Measurements from ENCODE around the gene TRIM23.
A peak's percentile ranks its signal among the peaks of the same experiment; 100 is the strongest.

Gene TRIM23

DNA sequence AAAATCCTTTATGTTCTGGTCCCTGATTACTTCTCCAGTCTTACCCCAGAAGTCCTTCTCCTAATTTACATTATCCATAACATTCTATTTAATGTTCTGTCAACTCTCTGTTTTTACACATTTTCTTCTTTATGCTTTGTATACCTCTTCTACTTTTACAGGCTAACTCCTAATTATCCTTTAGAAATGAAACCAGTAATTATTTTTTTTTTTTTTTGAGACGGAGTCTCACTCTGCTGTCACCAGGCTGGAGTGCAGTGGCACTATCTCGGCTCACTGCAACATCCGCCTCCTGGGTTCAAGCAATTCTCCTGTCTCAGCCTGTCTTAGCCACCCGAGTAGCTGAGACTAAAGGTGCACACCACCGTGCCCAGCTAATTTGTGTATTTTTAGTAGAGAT lies 70.2 kb downstream of the TRIM23 start:
- DNase-seq, result no peak
- WGBS (ENCODE audit: extremely low coverage, insufficient coverage, low lambda C conversion rate), result no CpG with 5 or more reads among the region's 5 CpGs
- Histone ChIP-seq H3K79me1 (ENCODE audit: low read length) (no peaks in the 10 kb centered on the region), H3K4ac (ENCODE audit: low read depth, low read length) (no peak overlapping the region), H3K79me2 (ENCODE audit: control insufficient read depth, insufficient read depth, low read length) (no peaks in the 10 kb centered on the region), H4K8ac (ENCODE audit: low read depth, low read length) (no peak overlapping the region), H3K9ac (ENCODE audit: low read length) (no peak overlapping the region), H3K56ac (ENCODE audit: low read length) (no peak overlapping the region), H3K27me3 (ENCODE audit: insufficient read depth, low read length, poor library complexity) (no peaks in the 10 kb centered on the region), H2BK5ac (ENCODE audit: low read length) (no peak overlapping the region), H3K4me2 (ENCODE audit: low read length) (no peak overlapping the region), H4K5ac (ENCODE audit: low read length) (no peak overlapping the region), H2AK5ac (ENCODE audit: low read length) (no peak overlapping the region), H3K4me1 (ENCODE audit: control insufficient read depth, low read depth, low read length) (no peaks in the 10 kb centered on the region), H3K4me3 (ENCODE audit: low read length) (no peak overlapping the region), H3K27ac (ENCODE audit: low read depth, low read length) (no peak overlapping the region), H3K23ac (ENCODE audit: low read length) (no peak overlapping the region), H2BK120ac (ENCODE audit: low read depth, low read length) (no peak overlapping the region), H3K18ac (ENCODE audit: low read length) (no peak overlapping the region), H2BK15ac (replicated peaks; ENCODE audit: low read depth) (no peak overlapping the region), H3K36me3 (ENCODE audit: control insufficient read depth, insufficient read depth, low read length) (peaks cover 4% of the 10 kb centered on the region)

DNA sequence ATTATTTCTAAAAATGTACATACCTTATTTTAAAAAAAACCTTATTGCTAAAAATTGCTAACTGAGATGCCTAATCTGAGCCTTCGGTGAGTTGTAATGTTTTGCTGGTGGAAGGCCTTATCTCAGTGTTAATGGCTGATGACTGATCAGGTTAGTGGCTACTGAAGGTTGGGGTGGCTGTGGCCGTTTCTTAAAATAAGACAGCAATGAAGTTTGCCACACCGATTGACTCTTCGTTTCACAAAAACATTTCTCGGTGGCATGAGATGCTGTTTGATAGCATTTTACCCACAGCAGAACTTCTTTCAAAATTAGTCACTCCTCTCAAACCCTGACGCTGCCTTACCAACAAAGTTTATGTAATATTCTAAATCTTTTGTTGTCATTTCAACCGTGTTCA lies 75.9 kb downstream of the TRIM23 start:
- H3K4me3 ChIP-seq (ENCODE audit: low read length), result no peak overlapping the region
- no peaks in the 10 kb centered on the region for H3K79me1 ChIP-seq (ENCODE audit: low read length)
- no peak overlapping the region for H3K23ac ChIP-seq (ENCODE audit: low read length)
- no CpG with 5 or more reads among the region's 7 CpGs for WGBS (ENCODE audit: extremely low coverage, insufficient coverage, low lambda C conversion rate)
- no peak overlapping the region for H3K27ac ChIP-seq (ENCODE audit: low read depth, low read length)
- H2BK120ac ChIP-seq (ENCODE audit: low read depth, low read length), result no peak overlapping the region
- H2AK5ac ChIP-seq (ENCODE audit: low read length), result no peak overlapping the region
- H3K56ac ChIP-seq (ENCODE audit: low read length), result no peak overlapping the region
- no peaks in the 10 kb centered on the region for H3K79me2 ChIP-seq (ENCODE audit: control insufficient read depth, insufficient read depth, low read length)
- no peak overlapping the region for H3K18ac ChIP-seq (ENCODE audit: low read length)
- H2BK15ac ChIP-seq (replicated peaks; ENCODE audit: low read depth), result no peak overlapping the region
- no peak overlapping the region for H3K9ac ChIP-seq (ENCODE audit: low read length)
- DNase-seq, result no peak
- no peak overlapping the region for H2BK5ac ChIP-seq (ENCODE audit: low read length)
- no peak overlapping the region for H4K5ac ChIP-seq (ENCODE audit: low read length)
- peaks cover 4% of the 10 kb centered on the region for H3K36me3 ChIP-seq (ENCODE audit: control insufficient read depth, insufficient read depth, low read length)
- H3K4ac ChIP-seq (ENCODE audit: low read depth, low read length), result no peak overlapping the region
- no peak overlapping the region for H4K8ac ChIP-seq (ENCODE audit: low read depth, low read length)
- H3K27me3 ChIP-seq (ENCODE audit: insufficient read depth, low read length, poor library complexity), result no peaks in the 10 kb centered on the region
- no peak overlapping the region for H3K4me2 ChIP-seq (ENCODE audit: low read length)
- H3K4me1 ChIP-seq (ENCODE audit: control insufficient read depth, low read depth, low read length), result no peaks in the 10 kb centered on the region

DNA sequence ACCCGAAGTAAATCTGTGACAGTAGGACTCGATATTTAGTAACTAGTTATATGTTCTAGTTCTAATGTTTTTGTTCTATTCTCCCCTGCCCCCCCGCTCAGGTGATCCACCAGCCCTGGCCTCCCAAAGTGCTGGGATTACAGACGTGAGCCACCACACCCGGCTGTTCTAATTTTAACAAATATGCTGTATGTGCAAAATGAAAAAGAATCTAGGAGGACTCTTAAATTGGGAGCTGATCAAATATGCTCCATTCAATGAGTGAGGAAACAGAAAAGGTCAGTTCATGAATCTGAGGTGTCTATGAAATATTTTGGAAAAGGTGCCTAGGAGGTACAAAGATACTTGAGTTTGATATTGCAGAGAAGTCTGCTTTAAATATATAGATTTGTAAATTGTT lies 78.0 kb downstream of the TRIM23 start:
- Histone ChIP-seq H3K27me3 (ENCODE audit: insufficient read depth, low read length, poor library complexity) (no peaks in the 10 kb centered on the region), H3K4me3 (ENCODE audit: low read length) (no peak overlapping the region), H2BK5ac (ENCODE audit: low read length) (no peak overlapping the region), H3K56ac (ENCODE audit: low read length) (no peak overlapping the region), H3K27ac (ENCODE audit: low read depth, low read length) (no peak overlapping the region), H3K23ac (ENCODE audit: low read length) (no peak overlapping the region), H2BK120ac (ENCODE audit: low read depth, low read length) (no peak overlapping the region), H3K79me2 (ENCODE audit: control insufficient read depth, insufficient read depth, low read length) (no peaks in the 10 kb centered on the region), H3K9ac (ENCODE audit: low read length) (no peak overlapping the region), H2BK15ac (replicated peaks; ENCODE audit: low read depth) (no peak overlapping the region), H4K5ac (ENCODE audit: low read length) (no peak overlapping the region), H3K4me2 (ENCODE audit: low read length) (no peak overlapping the region), H4K8ac (ENCODE audit: low read depth, low read length) (no peak overlapping the region), H3K79me1 (ENCODE audit: low read length) (no peaks in the 10 kb centered on the region), H2AK5ac (ENCODE audit: low read length) (no peak overlapping the region), H3K18ac (ENCODE audit: low read length) (no peak overlapping the region), H3K36me3 (ENCODE audit: control insufficient read depth, insufficient read depth, low read length) (peaks cover 4% of the 10 kb centered on the region), H3K4ac (ENCODE audit: low read depth, low read length) (no peak overlapping the region), H3K4me1 (ENCODE audit: control insufficient read depth, low read depth, low read length) (no peaks in the 10 kb centered on the region)
- no CpG with 5 or more reads among the region's 5 CpGs for WGBS (ENCODE audit: extremely low coverage, insufficient coverage, low lambda C conversion rate)
- DNase-seq, result no peak

DNA sequence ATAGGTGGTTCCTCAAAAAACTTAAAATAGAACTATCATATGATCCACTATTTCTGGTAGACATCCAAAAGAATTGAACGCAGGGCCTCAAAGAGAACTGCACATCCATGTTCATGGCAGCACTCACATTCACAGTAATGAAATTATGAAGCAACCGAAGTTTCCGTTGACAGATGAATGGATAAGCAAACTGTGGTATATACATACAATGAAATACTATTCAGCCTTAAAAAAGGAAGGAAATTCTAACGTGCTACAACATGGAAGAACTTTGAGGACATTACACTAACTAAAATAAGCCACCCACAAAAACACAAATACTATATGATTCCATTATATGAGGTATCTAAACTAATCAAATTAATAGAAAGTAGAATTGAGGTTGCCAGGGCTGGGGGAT lies 79.7 kb downstream of the TRIM23 start:
- Histone ChIP-seq H3K27me3 (ENCODE audit: insufficient read depth, low read length, poor library complexity) (no peaks in the 10 kb centered on the region), H4K8ac (ENCODE audit: low read depth, low read length) (no peak overlapping the region), H3K23ac (ENCODE audit: low read length) (no peak overlapping the region), H3K4me1 (ENCODE audit: control insufficient read depth, low read depth, low read length) (no peaks in the 10 kb centered on the region), H3K18ac (ENCODE audit: low read length) (no peak overlapping the region), H3K4ac (ENCODE audit: low read depth, low read length) (no peak overlapping the region), H3K27ac (ENCODE audit: low read depth, low read length) (no peak overlapping the region), H2AK5ac (ENCODE audit: low read length) (no peak overlapping the region), H2BK120ac (ENCODE audit: low read depth, low read length) (no peak overlapping the region), H3K56ac (ENCODE audit: low read length) (no peak overlapping the region), H3K79me1 (ENCODE audit: low read length) (no peaks in the 10 kb centered on the region), H4K5ac (ENCODE audit: low read length) (no peak overlapping the region), H2BK5ac (ENCODE audit: low read length) (no peak overlapping the region), H3K36me3 (ENCODE audit: control insufficient read depth, insufficient read depth, low read length) (peaks cover 4% of the 10 kb centered on the region), H2BK15ac (replicated peaks; ENCODE audit: low read depth) (no peak overlapping the region), H3K9ac (ENCODE audit: low read length) (no peak overlapping the region), H3K4me2 (ENCODE audit: low read length) (no peak overlapping the region), H3K79me2 (ENCODE audit: control insufficient read depth, insufficient read depth, low read length) (no peaks in the 10 kb centered on the region), H3K4me3 (ENCODE audit: low read length) (no peak overlapping the region)
- no CpG with 5 or more reads among the region's 4 CpGs for WGBS (ENCODE audit: extremely low coverage, insufficient coverage, low lambda C conversion rate)
- no peak for DNase-seq

DNA sequence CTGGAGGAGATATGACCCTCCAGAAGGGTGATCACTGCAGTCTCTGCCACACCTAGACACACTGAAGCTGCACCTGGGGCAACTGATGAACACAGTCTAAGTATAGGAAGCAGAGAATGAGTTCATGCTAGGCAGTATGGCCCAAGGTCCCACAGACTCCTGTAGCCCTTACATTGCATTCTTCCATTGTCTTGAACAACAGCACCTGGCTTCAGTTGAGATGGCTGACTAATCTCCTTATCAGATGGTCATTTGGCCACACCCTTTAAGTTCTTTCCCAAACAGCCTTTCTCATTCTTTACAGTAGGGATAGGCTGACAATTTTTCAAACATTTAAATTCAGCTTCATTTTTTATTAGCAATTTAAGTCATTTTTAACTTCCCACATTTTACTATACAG lies 84.3 kb downstream of the TRIM23 start:
- Histone ChIP-seq H3K79me1 (ENCODE audit: low read length) (no peaks in the 10 kb centered on the region), H3K4me1 (ENCODE audit: control insufficient read depth, low read depth, low read length) (no peaks in the 10 kb centered on the region), H3K79me2 (ENCODE audit: control insufficient read depth, insufficient read depth, low read length) (no peaks in the 10 kb centered on the region), H3K4ac (ENCODE audit: low read depth, low read length) (no peak overlapping the region), H3K23ac (ENCODE audit: low read length) (no peak overlapping the region), H3K18ac (ENCODE audit: low read length) (no peak overlapping the region), H2BK15ac (replicated peaks; ENCODE audit: low read depth) (no peak overlapping the region), H3K27me3 (ENCODE audit: insufficient read depth, low read length, poor library complexity) (no peaks in the 10 kb centered on the region), H2AK5ac (ENCODE audit: low read length) (no peak overlapping the region), H3K4me3 (ENCODE audit: low read length) (no peak overlapping the region), H2BK120ac (ENCODE audit: low read depth, low read length) (no peak overlapping the region), H3K27ac (ENCODE audit: low read depth, low read length) (no peak overlapping the region), H3K36me3 (ENCODE audit: control insufficient read depth, insufficient read depth, low read length) (no peaks in the 10 kb centered on the region), H4K8ac (ENCODE audit: low read depth, low read length) (no peak overlapping the region), H3K56ac (ENCODE audit: low read length) (no peak overlapping the region), H3K9ac (ENCODE audit: low read length) (no peak overlapping the region), H4K5ac (ENCODE audit: low read length) (no peak overlapping the region), H3K4me2 (ENCODE audit: low read length) (no peak overlapping the region), H2BK5ac (ENCODE audit: low read length) (no peak overlapping the region)
- DNase-seq, result peak; percentile 55

Measured in mesendoderm (in vitro differentiated cells).